ENCODE data around the gene AUH.

Gene AUH

DNA sequence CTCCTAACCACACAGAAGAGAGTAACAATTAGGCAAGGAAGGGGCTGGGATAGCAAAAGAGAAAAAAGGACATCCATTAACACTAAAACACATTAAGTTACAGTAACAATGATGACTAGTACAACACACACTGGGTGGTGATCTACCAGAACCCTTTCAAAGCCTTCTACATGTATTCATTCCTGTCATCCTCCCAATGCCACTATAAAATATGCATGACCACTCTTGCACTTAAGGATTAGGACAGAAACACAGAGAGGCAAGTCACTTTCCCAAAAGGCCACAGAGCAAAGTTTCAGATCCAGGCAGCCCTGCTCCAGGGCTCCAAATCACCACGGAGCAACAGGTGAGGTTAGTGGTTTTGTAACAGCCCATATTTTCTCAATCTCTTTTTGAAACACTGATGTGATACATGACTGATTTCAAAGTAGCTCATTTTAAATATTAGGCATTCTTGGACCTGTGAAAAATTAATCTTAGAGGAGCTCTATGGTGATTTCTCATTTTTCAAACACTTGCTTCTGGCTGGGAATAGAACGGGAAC, 86.7 kb downstream of the AUH start:
- no peak for TF ChIP-seq TEAD4 (IDR thresholded peaks at IDR 0.05)
- no peak for TF ChIP-seq FOXM1 (IDR thresholded peaks at IDR 0.05; ENCODE audit: borderline replicate concordance, low read depth)
- TF ChIP-seq TCF12 (IDR thresholded peaks at IDR 0.05; ENCODE audit: low read depth) = no peak
- TF ChIP-seq NFIC (IDR thresholded peaks at IDR 0.05) = no peak
- no peak for TF ChIP-seq EGR1 (IDR thresholded peaks at IDR 0.05)
- TF ChIP-seq, protein P1, sequence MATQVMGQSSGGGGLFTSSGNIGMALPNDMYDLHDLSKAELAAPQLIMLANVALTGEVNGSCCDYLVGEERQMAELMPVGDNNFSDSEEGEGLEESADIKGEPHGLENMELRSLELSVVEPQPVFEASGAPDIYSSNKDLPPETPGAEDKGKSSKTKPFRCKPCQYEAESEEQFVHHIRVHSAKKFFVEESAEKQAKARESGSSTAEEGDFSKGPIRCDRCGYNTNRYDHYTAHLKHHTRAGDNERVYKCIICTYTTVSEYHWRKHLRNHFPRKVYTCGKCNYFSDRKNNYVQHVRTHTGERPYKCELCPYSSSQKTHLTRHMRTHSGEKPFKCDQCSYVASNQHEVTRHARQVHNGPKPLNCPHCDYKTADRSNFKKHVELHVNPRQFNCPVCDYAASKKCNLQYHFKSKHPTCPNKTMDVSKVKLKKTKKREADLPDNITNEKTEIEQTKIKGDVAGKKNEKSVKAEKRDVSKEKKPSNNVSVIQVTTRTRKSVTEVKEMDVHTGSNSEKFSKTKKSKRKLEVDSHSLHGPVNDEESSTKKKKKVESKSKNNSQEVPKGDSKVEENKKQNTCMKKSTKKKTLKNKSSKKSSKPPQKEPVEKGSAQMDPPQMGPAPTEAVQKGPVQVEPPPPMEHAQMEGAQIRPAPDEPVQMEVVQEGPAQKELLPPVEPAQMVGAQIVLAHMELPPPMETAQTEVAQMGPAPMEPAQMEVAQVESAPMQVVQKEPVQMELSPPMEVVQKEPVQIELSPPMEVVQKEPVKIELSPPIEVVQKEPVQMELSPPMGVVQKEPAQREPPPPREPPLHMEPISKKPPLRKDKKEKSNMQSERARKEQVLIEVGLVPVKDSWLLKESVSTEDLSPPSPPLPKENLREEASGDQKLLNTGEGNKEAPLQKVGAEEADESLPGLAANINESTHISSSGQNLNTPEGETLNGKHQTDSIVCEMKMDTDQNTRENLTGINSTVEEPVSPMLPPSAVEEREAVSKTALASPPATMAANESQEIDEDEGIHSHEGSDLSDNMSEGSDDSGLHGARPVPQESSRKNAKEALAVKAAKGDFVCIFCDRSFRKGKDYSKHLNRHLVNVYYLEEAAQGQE (IDR thresholded peaks at IDR 0.05; ENCODE audit: low read depth) = no peak
- TF ChIP-seq ZBTB7A (IDR thresholded peaks at IDR 0.05; ENCODE audit: low read depth) = no peak
- no peak for TF ChIP-seq CEBPB (IDR thresholded peaks at IDR 0.05)
- TF ChIP-seq RAD21 (IDR thresholded peaks at IDR 0.05; ENCODE audit: low read depth) = no peak
- no peak for TF ChIP-seq TAF1 (IDR thresholded peaks at IDR 0.05; ENCODE audit: low read depth)
- no peak for TF ChIP-seq EP300 (IDR thresholded peaks at IDR 0.05; ENCODE audit: borderline replicate concordance)
- TF ChIP-seq YY1 (IDR thresholded peaks at IDR 0.05; ENCODE audit: low read depth) = no peak
- no peak for TF ChIP-seq CREB1 (IDR thresholded peaks at IDR 0.05; ENCODE audit: low read depth)
- TF ChIP-seq, protein P2, sequence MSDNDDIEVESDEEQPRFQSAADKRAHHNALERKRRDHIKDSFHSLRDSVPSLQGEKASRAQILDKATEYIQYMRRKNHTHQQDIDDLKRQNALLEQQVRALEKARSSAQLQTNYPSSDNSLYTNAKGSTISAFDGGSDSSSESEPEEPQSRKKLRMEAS (IDR thresholded peaks at IDR 0.05) = no peak
- TF ChIP-seq, protein P3, sequence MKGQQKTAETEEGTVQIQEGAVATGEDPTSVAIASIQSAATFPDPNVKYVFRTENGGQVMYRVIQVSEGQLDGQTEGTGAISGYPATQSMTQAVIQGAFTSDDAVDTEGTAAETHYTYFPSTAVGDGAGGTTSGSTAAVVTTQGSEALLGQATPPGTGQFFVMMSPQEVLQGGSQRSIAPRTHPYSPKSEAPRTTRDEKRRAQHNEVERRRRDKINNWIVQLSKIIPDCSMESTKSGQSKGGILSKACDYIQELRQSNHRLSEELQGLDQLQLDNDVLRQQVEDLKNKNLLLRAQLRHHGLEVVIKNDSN (IDR thresholded peaks at IDR 0.05) = no peak

- TF ChIP-seq, protein P1 (IDR thresholded peaks at IDR 0.05; ENCODE audit: low read depth) = no peak
- no peak for TF ChIP-seq TCF12 (IDR thresholded peaks at IDR 0.05; ENCODE audit: low read depth)
- TF ChIP-seq TEAD4 (IDR thresholded peaks at IDR 0.05) = no peak
- TF ChIP-seq YY1 (IDR thresholded peaks at IDR 0.05; ENCODE audit: low read depth) = no peak
- no peak for TF ChIP-seq EGR1 (IDR thresholded peaks at IDR 0.05)
- no peak for TF ChIP-seq ZBTB7A (IDR thresholded peaks at IDR 0.05; ENCODE audit: low read depth)
- no peak for TF ChIP-seq FOXM1 (IDR thresholded peaks at IDR 0.05; ENCODE audit: borderline replicate concordance, low read depth)
- no peak for TF ChIP-seq NFIC (IDR thresholded peaks at IDR 0.05)
- TF ChIP-seq, protein P2 (IDR thresholded peaks at IDR 0.05) = no peak
- TF ChIP-seq TAF1 (IDR thresholded peaks at IDR 0.05; ENCODE audit: low read depth) = no peak
- TF ChIP-seq EP300 (IDR thresholded peaks at IDR 0.05; ENCODE audit: borderline replicate concordance) = no peak
- no peak for TF ChIP-seq RAD21 (IDR thresholded peaks at IDR 0.05; ENCODE audit: low read depth)
- no peak for TF ChIP-seq CREB1 (IDR thresholded peaks at IDR 0.05; ENCODE audit: low read depth)
- no peak for TF ChIP-seq CEBPB (IDR thresholded peaks at IDR 0.05)
- TF ChIP-seq, protein P3 (IDR thresholded peaks at IDR 0.05) = no peak
These were observed 87.7 kb downstream of the AUH start for GRCh38 chr9:91273853-91274552.

DNA sequence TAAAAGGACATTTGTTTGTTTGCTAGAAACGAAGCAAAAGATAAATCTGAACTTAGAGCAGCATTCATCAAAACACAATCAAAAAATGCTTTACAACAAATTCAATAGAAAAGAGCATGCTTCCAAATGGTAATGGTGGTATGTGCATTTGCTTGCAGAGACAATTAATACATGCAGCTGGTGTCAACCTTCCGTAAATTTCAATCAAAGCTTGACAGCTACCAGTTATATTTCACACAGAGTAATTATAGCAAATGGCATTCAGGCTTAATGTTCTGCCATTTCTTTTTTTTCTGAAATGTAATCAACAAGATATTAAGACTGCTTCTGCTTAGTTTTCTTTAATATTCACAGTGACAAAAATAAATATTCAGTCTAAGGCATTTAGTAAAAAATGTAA, 90.6 kb downstream of the AUH start:
- no peak for TF ChIP-seq NFIC (IDR thresholded peaks at IDR 0.05)
- no peak for TF ChIP-seq CEBPB (IDR thresholded peaks at IDR 0.05)
- no peak for TF ChIP-seq YY1 (IDR thresholded peaks at IDR 0.05; ENCODE audit: low read depth)
- TF ChIP-seq CREB1 (IDR thresholded peaks at IDR 0.05; ENCODE audit: low read depth) = no peak
- TF ChIP-seq FOXM1 (IDR thresholded peaks at IDR 0.05; ENCODE audit: borderline replicate concordance, low read depth) = no peak
- TF ChIP-seq, protein P2 (IDR thresholded peaks at IDR 0.05) = no peak
- TF ChIP-seq, protein P3 (IDR thresholded peaks at IDR 0.05) = no peak
- TF ChIP-seq RAD21 (IDR thresholded peaks at IDR 0.05; ENCODE audit: low read depth) = no peak
- no peak for TF ChIP-seq TEAD4 (IDR thresholded peaks at IDR 0.05)
- TF ChIP-seq ZBTB7A (IDR thresholded peaks at IDR 0.05; ENCODE audit: low read depth) = no peak
- TF ChIP-seq TAF1 (IDR thresholded peaks at IDR 0.05; ENCODE audit: low read depth) = no peak

GRCh38 chr9:91269907-91270491, 91.7 kb downstream of the AUH start:
- TF ChIP-seq CREB1 (IDR thresholded peaks at IDR 0.05; ENCODE audit: low read depth) = no peak
- TF ChIP-seq, protein P3 (IDR thresholded peaks at IDR 0.05) = no peak
- TF ChIP-seq, protein P2 (IDR thresholded peaks at IDR 0.05) = no peak
- no peak for TF ChIP-seq TCF12 (IDR thresholded peaks at IDR 0.05; ENCODE audit: low read depth)
- no peak for TF ChIP-seq RAD21 (IDR thresholded peaks at IDR 0.05; ENCODE audit: low read depth)
- TF ChIP-seq TAF1 (IDR thresholded peaks at IDR 0.05; ENCODE audit: low read depth) = no peak
- TF ChIP-seq TEAD4 (IDR thresholded peaks at IDR 0.05) = no peak
- no peak for TF ChIP-seq EGR1 (IDR thresholded peaks at IDR 0.05)
- no peak for TF ChIP-seq ZBTB7A (IDR thresholded peaks at IDR 0.05; ENCODE audit: low read depth)
- TF ChIP-seq, protein P1 (IDR thresholded peaks at IDR 0.05; ENCODE audit: low read depth) = no peak
- TF ChIP-seq NFIC (IDR thresholded peaks at IDR 0.05) = no peak
- no peak for TF ChIP-seq FOXM1 (IDR thresholded peaks at IDR 0.05; ENCODE audit: borderline replicate concordance, low read depth)
- no peak for TF ChIP-seq YY1 (IDR thresholded peaks at IDR 0.05; ENCODE audit: low read depth)
- no peak for TF ChIP-seq EP300 (IDR thresholded peaks at IDR 0.05; ENCODE audit: borderline replicate concordance)
- no peak for TF ChIP-seq CEBPB (IDR thresholded peaks at IDR 0.05)

All from Ishikawa (cell line).